GM18508 (cell line): ENCODE measurements around the gene MYCBP.

Experiments used
- ATAC-seq: cut with Tn5 transposase; IDR thresholded peaks from one replicate; pipeline ENCODE4 v1.9.1; 2021; ENCODE audit warnings: moderate number of reproducible peaks; ENCODE audit not compliant: insufficient read depth, unreplicated experiment

MYCBP gene

DNA sequence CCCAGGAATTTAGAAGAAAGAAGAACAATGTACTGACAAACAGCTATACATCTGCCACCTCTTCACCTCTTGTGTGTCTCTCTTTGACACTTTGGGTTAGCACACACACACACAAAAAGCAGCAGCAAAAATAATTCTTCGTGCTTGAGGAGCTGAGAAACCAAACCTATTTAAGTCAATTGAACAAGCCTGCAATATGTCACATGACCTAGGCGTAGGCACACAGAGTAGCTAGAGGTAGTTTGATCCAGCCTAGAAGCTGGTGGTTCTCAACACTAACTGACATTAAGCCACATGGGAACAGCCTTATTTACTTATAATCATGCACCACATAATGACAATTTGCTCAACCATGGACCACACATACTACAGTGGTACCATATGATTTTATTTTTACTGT is 45.8 kb downstream of the MYCBP start:
- no peak for ATAC-seq

DNA sequence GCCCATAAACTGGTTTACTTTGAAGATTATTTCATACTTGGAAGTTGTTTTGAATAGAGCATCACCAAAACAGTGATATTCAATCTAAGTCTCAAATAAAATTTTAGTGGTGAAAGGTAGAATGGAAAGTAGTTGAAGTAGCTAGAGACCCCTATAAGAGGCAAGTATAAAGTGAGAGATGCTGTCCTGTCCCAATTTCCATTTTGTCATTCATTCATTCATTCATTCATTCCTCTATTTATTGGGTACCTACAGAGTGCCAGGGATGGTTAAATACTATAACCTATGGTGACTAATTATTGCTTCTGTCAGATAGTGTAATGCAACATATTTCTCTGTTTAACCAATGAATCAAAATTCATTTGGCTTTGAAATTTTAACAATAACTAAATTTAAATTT is 46.3 kb downstream of the MYCBP start:
- no peak for ATAC-seq

DNA sequence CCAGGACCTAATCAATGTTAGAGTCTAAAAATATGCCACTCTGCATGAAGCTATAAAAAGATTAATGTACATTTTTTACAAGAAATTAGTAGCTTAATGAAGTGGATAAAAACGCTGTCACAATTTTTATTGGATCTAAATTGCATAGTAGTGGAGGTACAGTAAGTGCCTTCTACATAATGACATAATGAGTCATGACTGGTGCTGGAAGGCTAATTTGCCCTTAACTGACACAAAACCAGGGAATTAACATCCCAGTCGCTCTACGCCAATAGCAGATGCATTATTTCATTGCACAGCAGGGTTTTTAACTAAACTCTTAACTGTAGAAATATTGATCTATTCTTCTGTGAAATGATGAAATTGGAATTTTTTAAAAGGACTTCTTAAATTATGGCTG is 46.9 kb downstream of the MYCBP start:
- no peak for ATAC-seq

DNA sequence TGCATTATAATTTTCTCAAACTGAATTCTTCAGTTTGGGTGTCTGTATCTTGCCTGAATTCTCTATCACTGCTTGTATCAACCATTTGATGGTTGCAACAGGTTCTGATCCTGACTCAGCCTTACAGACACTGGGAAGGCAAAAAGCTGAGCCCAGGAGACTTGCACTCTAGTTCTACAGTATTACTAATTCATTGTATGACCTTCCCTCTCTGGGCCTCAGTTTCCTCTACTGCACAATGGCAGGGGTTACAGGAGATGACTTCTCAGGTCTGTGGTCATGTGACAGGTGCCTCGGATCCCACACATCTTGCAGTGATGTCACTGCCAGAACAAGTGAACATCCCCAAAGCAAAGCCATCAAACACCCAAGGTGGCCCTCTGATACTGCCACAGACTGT is 52.3 kb downstream of the MYCBP start:
- ATAC-seq, result no peak

DNA sequence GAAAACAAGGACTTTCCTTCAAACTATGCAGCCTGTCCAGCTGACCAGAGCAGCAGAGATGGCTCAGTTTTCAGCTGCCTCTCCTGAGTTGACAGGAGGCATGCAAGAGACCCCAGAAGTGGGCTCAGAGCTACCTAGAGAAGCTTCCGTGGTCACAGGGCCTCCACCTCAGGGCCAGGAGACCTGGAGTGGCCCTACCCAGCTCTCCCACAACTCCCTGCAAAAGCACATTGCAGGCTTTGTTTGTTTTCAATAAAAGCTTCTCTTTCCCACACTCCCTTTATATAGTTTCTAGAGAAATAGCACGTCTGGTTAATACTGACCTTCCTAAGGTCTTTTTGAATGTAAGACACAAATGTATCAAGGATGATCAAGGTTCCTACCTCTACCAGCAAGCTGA is 53.6 kb downstream of the MYCBP start:
- no peak for ATAC-seq

DNA sequence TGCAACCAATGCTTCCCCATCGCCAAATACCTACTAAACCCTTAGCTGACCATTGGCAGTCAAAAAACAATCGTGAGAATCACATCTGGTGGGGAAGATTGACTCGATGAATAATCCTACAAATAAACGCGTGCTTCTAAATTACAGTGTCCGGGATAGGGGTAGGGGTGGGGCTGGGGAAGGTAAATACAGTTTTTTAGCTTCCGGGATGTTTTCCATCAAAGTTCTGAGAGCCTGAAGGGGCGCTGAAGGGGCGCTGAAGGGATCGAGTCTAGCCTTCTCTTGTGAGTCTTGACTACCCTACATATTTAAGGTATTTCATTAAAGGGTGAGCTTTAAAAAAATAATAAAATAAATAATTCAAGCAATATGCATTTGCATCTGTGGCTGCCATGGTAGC is 54.1 kb downstream of the MYCBP start:
- ATAC-seq, result no peak

DNA sequence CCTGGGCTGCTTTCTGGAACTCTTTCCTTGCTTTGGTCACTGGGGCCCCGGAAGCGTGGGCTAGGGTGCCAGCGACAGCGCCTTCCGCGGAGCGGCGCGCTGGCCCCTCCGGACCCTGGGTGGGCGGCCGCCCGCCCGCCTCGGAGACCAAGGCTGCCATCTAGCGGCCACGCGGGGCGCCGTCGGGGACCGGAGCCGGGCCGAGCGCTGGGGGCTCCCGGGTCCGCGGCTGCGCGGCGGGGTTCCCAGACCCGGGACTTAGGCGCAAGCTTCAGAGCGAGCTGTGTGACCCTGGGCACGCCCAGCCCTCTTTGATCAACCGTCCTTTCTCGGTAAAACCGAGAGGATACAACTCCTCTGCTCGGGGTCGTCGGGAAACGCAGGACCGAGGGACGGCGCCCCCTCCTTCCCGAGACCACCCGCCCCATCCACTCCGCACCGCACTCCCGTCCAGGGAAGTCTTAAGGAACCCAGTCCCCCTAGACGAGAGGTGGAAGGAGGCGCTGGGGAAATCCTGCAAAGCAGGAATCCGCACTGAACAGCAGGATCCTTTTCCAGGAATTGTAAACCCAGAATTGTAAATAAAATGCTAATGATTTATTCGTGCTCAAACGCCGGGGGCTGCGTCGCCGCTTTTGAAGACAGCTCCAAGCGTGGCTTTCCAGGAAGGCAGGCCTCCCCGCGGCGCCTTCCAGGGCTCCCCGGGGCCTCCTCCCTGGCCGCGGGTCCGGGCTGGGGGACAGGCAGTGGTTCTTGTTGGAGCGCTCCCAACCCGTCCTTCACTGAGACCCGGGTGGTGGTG is 54.8 kb downstream of the MYCBP start:
- ATAC-seq, result no peak

DNA sequence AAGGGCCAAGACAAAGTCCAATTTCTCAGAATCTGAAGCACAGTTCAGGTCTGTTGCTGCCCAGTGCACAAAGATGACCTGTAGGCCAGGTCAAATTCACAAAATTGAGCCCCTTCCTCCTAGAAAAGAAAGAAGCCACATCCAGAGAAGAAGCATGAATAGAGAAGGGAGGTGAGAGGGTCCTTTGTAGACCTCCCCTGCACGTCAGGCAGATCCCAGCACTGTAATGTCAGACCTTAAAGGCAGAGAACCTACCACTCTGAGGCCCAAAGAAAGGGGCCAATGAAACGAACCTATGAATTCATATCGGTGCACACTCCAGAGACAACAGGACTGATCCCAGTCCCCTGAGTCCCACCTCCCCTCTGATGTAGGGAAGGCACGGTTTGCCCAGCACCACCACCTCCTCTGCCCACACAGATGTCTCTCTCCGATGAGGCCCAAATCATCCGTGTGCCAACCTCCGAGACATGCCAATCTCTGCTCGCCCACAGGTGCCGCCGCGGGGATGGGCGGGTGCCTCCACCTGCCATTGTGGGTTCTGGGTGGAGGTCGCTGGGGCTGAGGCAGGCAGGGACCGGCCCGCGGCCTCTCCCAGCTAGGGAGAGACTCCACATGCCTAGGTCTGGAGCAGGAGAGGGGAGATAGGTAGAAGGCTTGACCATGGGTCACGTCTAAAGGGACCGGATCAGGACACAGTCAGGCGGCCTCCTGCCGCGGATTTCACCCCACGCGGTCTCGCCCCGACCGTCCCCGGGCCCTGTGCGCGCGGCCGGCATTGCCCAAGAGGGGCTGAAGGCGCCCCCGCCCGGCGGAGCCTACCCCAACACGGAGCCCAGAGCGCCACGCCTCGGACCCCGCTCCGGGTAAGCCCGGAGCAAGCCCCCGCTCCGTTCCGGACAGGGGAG is 55.6 kb downstream of the MYCBP start:
- ATAC-seq, result no peak

DNA sequence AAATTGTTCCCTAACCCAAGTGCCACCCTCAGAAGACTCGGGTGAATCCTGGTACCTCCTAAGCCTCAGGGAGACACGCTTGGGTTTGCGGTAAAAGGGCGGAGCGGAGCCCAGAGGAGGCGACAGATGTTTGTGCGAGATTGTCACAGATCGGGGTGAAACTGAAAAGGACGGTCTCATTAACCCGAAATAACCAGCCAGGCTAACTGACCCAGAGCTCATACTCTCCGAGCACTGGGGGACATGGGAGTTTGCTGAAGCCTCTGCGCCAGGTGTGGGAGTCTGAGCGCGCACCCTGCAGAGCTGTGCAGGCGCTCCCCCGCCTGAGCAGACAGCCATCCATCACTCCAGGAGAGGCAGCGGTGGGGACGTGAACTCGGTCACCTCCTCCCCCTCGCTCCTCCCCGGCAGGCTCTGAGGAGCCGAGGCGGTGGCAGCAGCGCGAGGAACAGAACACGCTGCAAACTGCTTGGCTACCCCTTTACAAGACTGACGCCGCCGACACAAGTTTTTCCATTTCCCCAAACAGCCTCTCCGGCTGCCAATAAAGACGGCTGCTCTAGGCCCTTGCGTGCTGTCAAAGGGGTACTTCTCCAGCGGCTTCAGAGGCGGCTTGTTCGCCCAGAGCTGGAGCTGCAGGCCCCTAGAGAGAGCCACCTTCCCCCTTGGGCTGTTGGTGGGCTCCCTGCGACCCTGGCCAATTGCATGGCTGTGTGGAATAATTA is 57.1 kb downstream of the MYCBP start:
- no peak for ATAC-seq

DNA sequence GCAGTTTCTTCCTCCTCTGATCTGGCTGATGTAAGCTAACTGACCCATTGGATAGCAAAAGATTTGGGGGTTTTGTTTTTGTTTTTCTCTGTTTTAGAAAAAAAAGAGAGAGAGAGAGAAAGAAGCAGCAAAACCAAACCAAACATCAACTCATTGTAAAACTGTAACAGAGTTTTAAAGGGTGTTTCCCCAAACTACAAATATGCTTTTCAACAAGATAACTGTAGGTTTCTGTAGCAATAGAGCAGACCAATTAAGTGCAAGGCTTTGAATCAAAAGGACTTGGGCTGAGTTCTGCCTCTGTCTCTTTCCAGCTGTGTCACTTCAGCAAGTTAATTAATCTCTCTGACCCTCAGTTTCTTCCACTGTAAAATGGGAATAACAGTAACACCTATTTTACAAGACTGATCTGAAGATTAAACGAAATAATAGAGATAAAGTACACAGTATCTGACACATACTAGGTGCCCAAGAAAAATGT is 58.1 kb downstream of the MYCBP start:
- ATAC-seq, result no peak

DNA sequence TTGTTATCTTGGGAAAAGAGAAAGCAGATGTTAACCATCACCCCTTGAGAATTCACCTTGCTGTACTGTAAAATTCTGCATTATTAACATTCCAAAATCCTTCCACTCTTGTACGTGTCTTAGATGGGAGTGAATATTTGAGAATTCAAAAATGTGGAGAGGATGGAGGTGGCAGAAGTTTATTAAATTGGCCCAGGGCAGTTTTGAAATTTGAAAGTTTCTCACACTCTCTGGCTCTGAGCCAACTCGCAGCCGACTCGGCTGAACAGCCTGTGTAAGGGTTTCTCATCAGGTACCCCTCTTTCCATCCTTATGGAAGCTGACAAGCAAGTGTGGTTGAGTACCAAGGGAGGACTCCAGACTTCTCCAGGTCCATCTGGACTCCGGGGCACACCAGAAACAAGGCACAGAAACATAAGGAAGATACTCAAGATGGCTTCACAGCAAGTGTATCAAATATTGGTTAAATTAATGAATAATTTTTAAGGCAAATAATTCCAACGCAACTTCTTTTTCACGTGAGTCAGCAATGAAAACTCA is 58.6 kb downstream of the MYCBP start:
- no peak for ATAC-seq

DNA sequence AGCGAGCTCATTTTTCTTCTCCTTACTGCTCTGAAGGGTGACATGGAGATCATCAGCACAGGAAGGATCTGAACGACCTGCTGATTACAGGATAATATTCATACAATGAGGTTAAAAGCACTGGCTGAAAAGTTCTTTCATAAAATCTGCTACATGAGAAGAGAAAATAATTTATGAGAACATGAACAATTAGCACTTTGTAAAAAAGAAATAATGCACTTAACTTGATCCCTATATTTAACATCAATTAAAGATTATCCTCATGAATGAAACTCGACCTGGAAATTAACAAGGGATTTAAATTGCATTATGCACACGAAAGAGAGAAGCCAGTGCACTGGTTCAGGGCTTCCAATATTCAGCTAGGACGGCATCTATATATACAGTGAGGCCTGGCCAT is 60.2 kb downstream of the MYCBP start:
- no peak for ATAC-seq
